ENCODE data around the gene FRY. TPM values are rescaled to one million over a fixed set of nuclear protein-coding genes. Genes with fewer than 3 reads are reported as not detected.
A peak's percentile ranks its signal among the peaks of the same experiment; 100 is the strongest.

FRY gene
- polyA plus RNA-seq, 3 donors, result 9.6 to 24.3 (median 11.1) TPM

GRCh38 chr13:32285633-32285965, 254.0 kb downstream of the FRY start:
- H3K27ac ChIP-seq (ENCODE audit: low read depth, low read length), result no peak overlapping the region
- 58 to 63% (median 63%) methylated on average over 4 of the region's 4 CpGs for WGBS, 3 donors

- WGBS, 3 donors, result 42 to 84% (median 57%) methylated on average over 2 of the region's 2 CpGs
- no peak overlapping the region for H3K27ac ChIP-seq (ENCODE audit: low read depth, low read length)
Measured at GRCh38 chr13:32297206-32297605, 265.6 kb downstream of the FRY start.

GRCh38 chr13:32298695-32299094, 267.1 kb downstream of the FRY start:
- H3K27ac ChIP-seq (ENCODE audit: low read depth, low read length), result no peak overlapping the region
- 93 to 95% (median 95%) methylated on average over 6 of the region's 6 CpGs for WGBS, 3 donors

- WGBS, 3 donors, result 55 to 67% (median 58%) methylated on average over 4 of the region's 4 CpGs
- no peak overlapping the region for H3K27ac ChIP-seq (ENCODE audit: low read depth, low read length)
Measured at GRCh38 chr13:32299893-32300292, 268.3 kb downstream of the FRY start.

GRCh38 chr13:32300406-32300805, 268.8 kb downstream of the FRY start:
- H3K27ac ChIP-seq (ENCODE audit: low read depth, low read length), result no peak overlapping the region
- 27 to 77% (median 31%) methylated on average over 8 of the region's 8 CpGs for WGBS, 3 donors

- H3K27ac ChIP-seq (ENCODE audit: low read depth, low read length), result no peak overlapping the region
- 92 to 100% (median 95%) methylated on average over 1 of the region's 1 CpG for WGBS, 3 donors
Measured at GRCh38 chr13:32300920-32301319, 269.3 kb downstream of the FRY start.

GRCh38 chr13:32302461-32302860, 270.9 kb downstream of the FRY start:
- no peak overlapping the region for H3K27ac ChIP-seq (ENCODE audit: low read depth, low read length)
- WGBS, 3 donors, result 80 to 86% (median 83%) methylated on average over 2 of the region's 2 CpGs

GRCh38 chr13:32305646-32306045, 274.1 kb downstream of the FRY start:
- no peak overlapping the region for H3K27ac ChIP-seq (ENCODE audit: low read depth, low read length)

GRCh38 chr13:32309312-32310133, 277.9 kb downstream of the FRY start:
- no peak overlapping the region for H3K27ac ChIP-seq (ENCODE audit: low read depth, low read length)
- WGBS, 3 donors, result 22 to 45% (median 22%) methylated on average over 10 of the region's 10 CpGs

- H3K27ac ChIP-seq (ENCODE audit: low read depth, low read length), result no peak overlapping the region
Measured at GRCh38 chr13:32310134-32310706, 278.6 kb downstream of the FRY start.

GRCh38 chr13:32311188-32311897, 279.8 kb downstream of the FRY start:
- peak overlapping the region; percentile 29 for H3K27ac ChIP-seq (ENCODE audit: low read depth, low read length)
- WGBS, 3 donors, result 91 to 92% (median 91%) methylated on average over 33 to 36 of the region's 36 CpGs

More at GRCh38 chr13:32310134-32310706, 278.6 kb downstream of the FRY start:
- 31 to 42% (median 39%) methylated on average over 12 of the region's 12 CpGs for WGBS, 3 donors

- WGBS, 3 donors, result 50 to 72% (median 64%) methylated on average over 32 of the region's 32 CpGs
Measured at GRCh38 chr13:32314271-32315237, 283.0 kb downstream of the FRY start.

GRCh38 chr13:32315238-32316027, 283.9 kb downstream of the FRY start, which contains the start of the genes BRCA2 and ZAR1L:
Gene BRCA2, plus strand, starts transcription at chr13:32315508. Its CDS starts 953 bp downstream, at chr13:32316461.
Gene ZAR1L, minus strand, starts transcription at chr13:32315363. Its CDS starts 3,438 bp downstream, at chr13:32311925.
- H3K27ac ChIP-seq (ENCODE audit: low read depth, low read length), result peak within 1 kb of the TSS; percentile 92
- 1% methylated on average over 60 of the region's 60 CpGs for WGBS, 3 donors

More at GRCh38 chr13:32314271-32315237, 283.0 kb downstream of the FRY start:
- peak overlapping the region; percentile 92 for H3K27ac ChIP-seq (ENCODE audit: low read depth, low read length)

GRCh38 chr13:32316028-32316339, 284.4 kb downstream of the FRY start:
- H3K27ac ChIP-seq (ENCODE audit: low read depth, low read length), result no peak overlapping the region
- 0 to 1% (median 1%) methylated on average over 13 of the region's 13 CpGs for WGBS, 3 donors

- H3K27ac ChIP-seq (ENCODE audit: low read depth, low read length), result no peak overlapping the region
- WGBS, 3 donors, result 57 to 66% (median 59%) methylated on average over 6 of the region's 6 CpGs
Measured at GRCh38 chr13:32316501-32316900, 284.9 kb downstream of the FRY start.

GRCh38 chr13:32317716-32318465, 286.3 kb downstream of the FRY start:
- no peak overlapping the region for H3K27ac ChIP-seq (ENCODE audit: low read depth, low read length)
- 71 to 91% (median 74%) methylated on average over 2 of the region's 2 CpGs for WGBS, 3 donors

GRCh38 chr13:32320528-32320927, 289.0 kb downstream of the FRY start:
- H3K27ac ChIP-seq (ENCODE audit: low read depth, low read length), result no peak overlapping the region
- WGBS, 3 donors, result 69 to 80% (median 77%) methylated on average over 4 of the region's 4 CpGs
